IPS-18a (cell line): Measurements from ENCODE around the gene PIGR.

Source experiments
- H3K27ac ChIP-seq: one replicate; pipeline ENCODE4 v1.5.1; 2013; ENCODE audit warnings: low read length
- H3K27me3 ChIP-seq: one replicate; pipeline ENCODE4 v1.6.1; 2013; ENCODE audit warnings: mild to moderate bottlenecking, low read length; ENCODE audit not compliant: control insufficient read depth, insufficient read depth
- H3K36me3 ChIP-seq: one replicate; pipeline ENCODE4 v1.6.1; 2013; ENCODE audit warnings: low read depth, low read length; ENCODE audit not compliant: control insufficient read depth
- H3K4me1 ChIP-seq: one replicate; pipeline ENCODE4 v1.6.1; 2013; ENCODE audit warnings: low read depth, low read length; ENCODE audit not compliant: control insufficient read depth
- H3K4me3 ChIP-seq: one replicate; pipeline ENCODE4 v1.5.1; 2013; ENCODE audit warnings: low read length
- H3K9ac ChIP-seq: one replicate; pipeline ENCODE4 v1.6.1; 2013; ENCODE audit warnings: mild to moderate bottlenecking, low read length, moderate library complexity
- H3K9me3 ChIP-seq: one replicate; pipeline ENCODE4 v1.6.1; 2013; ENCODE audit warnings: low read depth, low read length; ENCODE audit not compliant: control insufficient read depth

The PIGR gene

DNA sequence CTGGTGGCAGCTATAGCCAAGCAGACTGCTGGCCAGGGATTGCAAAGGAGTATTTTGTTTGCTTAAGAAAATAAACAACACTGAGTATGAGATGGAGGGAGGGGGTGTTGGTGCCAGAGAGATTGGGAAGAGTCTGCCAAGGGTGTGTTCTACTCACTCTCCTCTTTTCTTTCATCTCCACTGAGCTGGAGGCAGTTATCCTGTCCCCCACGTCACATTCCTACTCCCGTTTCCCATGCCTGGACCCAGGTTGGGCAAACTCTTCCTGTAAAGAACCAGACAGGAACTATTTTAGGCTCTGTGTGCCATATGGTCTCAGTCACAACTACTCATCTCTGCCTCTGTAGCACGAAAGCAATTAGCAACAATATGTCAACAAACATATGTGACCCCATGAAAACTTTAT, 50.4 kb downstream of the PIGR start:
- Histone ChIP-seq H3K9ac (no peak overlapping the region), H3K4me3 (no peak overlapping the region), H3K27me3 (no peaks in the 10 kb centered on the region), H3K27ac (no peak overlapping the region), H3K9me3 (no peaks in the 10 kb centered on the region), H3K36me3 (no peaks in the 10 kb centered on the region), H3K4me1 (no peaks in the 10 kb centered on the region)

GRCh38 chr1:206895325-206895724, 50.9 kb downstream of the PIGR start:
- Histone ChIP-seq H3K9me3 (no peaks in the 10 kb centered on the region), H3K27ac (no peak overlapping the region), H3K27me3 (no peaks in the 10 kb centered on the region), H3K36me3 (no peaks in the 10 kb centered on the region), H3K9ac (no peak overlapping the region), H3K4me1 (peaks cover 3% of the 10 kb centered on the region), H3K4me3 (no peak overlapping the region)

DNA sequence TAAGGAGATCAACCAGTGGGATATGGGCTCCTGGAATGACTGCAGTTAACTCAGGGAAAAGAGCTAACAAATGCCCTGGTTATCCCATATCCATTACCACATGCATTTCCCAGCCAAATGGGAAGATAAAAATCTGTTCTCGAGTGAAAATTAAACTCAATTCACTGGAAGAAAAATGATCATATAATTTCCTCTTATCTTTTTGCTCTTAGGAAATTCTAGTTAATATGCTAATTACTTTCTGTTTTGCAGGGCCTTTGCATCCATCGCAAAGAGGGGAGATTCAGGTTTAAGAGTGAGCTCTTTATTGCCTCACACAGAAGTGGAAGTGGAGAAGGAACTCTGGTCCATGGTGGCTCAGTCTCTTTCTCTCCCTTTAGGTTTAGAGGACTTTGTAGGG, 52.9 kb downstream of the PIGR start:
- no peak overlapping the region for H3K27ac ChIP-seq
- no peaks in the 10 kb centered on the region for H3K27me3 ChIP-seq
- H3K36me3 ChIP-seq, result no peaks in the 10 kb centered on the region
- no peaks in the 10 kb centered on the region for H3K9me3 ChIP-seq
- H3K4me3 ChIP-seq, result no peak overlapping the region
- peaks cover 4% of the 10 kb centered on the region for H3K4me1 ChIP-seq
- H3K9ac ChIP-seq, result no peak overlapping the region

DNA sequence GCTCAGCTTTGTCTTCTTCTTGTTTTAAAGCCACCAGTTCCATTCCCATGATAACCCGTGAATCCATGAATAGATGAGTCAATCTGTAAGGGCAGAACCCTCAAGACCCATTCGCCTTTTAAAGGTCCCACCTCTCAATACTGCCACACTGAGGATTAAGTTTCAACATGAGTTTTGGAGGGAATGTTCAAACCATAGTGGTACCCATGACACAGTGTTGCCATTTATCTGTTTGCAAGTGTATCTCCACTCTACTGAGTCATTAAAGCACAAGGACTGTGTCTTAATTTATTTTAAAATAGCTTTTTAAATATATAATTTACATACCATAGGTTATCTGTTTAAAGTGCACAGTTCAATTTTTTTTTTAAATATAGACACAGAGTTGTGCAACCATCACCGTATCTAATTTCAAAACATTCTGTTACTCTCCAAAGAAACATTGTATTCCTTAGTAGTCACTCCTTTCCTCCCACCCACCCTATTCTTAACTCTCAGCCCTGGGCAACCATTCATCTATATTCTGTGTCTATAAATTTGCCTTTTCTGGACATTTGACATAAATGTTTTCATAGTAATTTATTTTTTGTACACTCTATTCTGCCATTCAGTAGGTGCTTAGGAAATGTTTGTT, 53.8 kb downstream of the PIGR start:
- no peaks in the 10 kb centered on the region for H3K9me3 ChIP-seq
- H3K27me3 ChIP-seq, result no peaks in the 10 kb centered on the region
- H3K4me3 ChIP-seq, result no peak overlapping the region
- no peak overlapping the region for H3K27ac ChIP-seq
- peaks cover 4% of the 10 kb centered on the region for H3K4me1 ChIP-seq
- no peaks in the 10 kb centered on the region for H3K36me3 ChIP-seq
- no peak overlapping the region for H3K9ac ChIP-seq

GRCh38 chr1:206891412-206891811, 54.9 kb downstream of the PIGR start:
- H3K9ac ChIP-seq, result no peak overlapping the region
- H3K27ac ChIP-seq, result no peak overlapping the region
- H3K27me3 ChIP-seq, result no peaks in the 10 kb centered on the region
- H3K4me1 ChIP-seq, result peaks cover 4% of the 10 kb centered on the region
- no peaks in the 10 kb centered on the region for H3K36me3 ChIP-seq
- H3K4me3 ChIP-seq, result no peak overlapping the region
- no peaks in the 10 kb centered on the region for H3K9me3 ChIP-seq

GRCh38 chr1:206890125-206891060, 55.9 kb downstream of the PIGR start:
- H3K27ac ChIP-seq, result no peak overlapping the region

GRCh38 chr1:206887701-206888100, 58.6 kb downstream of the PIGR start:
- Histone ChIP-seq H3K9ac (no peak overlapping the region), H3K4me1 (peaks cover 4% of the 10 kb centered on the region), H3K36me3 (no peaks in the 10 kb centered on the region), H3K4me3 (no peak overlapping the region), H3K27me3 (no peaks in the 10 kb centered on the region), H3K9me3 (no peaks in the 10 kb centered on the region), H3K27ac (no peak overlapping the region)

More at GRCh38 chr1:206890125-206891060, 55.9 kb downstream of the PIGR start:
- no peak overlapping the region for H3K9ac ChIP-seq
- H3K4me3 ChIP-seq, result no peak overlapping the region
- no peaks in the 10 kb centered on the region for H3K36me3 ChIP-seq
- H3K9me3 ChIP-seq, result no peaks in the 10 kb centered on the region
- peaks cover 4% of the 10 kb centered on the region for H3K4me1 ChIP-seq
- H3K27me3 ChIP-seq, result no peaks in the 10 kb centered on the region

DNA sequence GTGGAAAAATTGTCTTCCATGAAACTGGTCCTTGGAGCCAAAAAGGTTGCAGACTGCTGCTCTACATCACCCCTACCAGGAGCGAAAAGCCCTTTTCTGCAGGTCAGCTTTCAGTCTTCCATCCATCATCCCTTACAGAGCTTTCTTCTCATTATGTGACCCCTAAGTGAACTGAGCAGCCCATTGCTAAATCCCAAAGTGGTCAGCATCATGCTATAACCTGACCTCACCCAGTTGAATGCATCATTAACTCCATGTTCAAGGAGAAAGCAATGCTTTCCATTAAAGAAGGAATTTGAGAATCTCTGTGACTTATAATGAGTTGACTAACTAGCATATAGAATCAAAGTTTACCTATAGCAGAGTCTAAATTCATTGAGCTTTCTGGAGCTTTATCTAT, 59.4 kb downstream of the PIGR start:
- Histone ChIP-seq H3K9me3 (no peaks in the 10 kb centered on the region), H3K4me1 (peaks cover 4% of the 10 kb centered on the region), H3K4me3 (no peak overlapping the region), H3K27me3 (no peaks in the 10 kb centered on the region), H3K27ac (no peak overlapping the region), H3K36me3 (no peaks in the 10 kb centered on the region), H3K9ac (no peak overlapping the region)

DNA sequence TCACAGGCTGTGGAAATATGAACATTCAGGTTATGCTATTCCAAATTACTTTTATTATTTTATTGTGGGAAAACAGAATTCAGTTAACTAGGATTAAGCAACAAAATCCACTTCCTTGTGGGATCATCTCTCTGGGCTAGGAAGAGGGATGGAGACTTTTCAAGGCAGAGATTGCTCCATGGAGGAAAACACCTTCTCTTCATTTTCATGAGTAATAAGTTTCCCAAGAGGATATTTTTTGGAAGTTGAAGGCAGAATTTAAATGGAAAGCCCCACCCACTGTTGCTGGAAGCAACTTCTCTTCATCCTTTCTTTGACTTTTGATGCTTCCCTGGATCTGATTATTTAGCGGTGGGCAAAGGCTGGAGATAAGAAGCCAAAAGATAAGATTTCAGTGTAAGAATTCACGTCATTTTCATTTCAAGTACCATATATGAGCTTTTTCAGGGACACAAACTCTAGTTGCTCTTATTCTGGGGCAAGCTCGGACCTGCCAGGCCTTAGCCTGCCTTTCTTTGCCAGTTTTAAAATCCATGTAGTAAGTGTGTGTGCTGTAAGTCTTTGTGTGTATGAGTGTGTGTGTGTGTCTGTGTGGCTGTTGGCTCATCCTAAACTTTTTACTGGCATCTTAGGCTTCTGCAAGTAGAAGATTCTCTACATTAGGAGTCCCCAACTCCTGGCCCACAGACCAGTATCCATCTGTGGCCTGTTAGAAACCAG, 60.8 kb downstream of the PIGR start:
- H3K9ac ChIP-seq, result no peak overlapping the region
- H3K27me3 ChIP-seq, result no peaks in the 10 kb centered on the region
- H3K9me3 ChIP-seq, result no peaks in the 10 kb centered on the region
- H3K4me1 ChIP-seq, result peaks cover 3% of the 10 kb centered on the region
- H3K36me3 ChIP-seq, result no peaks in the 10 kb centered on the region
- no peak overlapping the region for H3K4me3 ChIP-seq
- H3K27ac ChIP-seq, result no peak overlapping the region

DNA sequence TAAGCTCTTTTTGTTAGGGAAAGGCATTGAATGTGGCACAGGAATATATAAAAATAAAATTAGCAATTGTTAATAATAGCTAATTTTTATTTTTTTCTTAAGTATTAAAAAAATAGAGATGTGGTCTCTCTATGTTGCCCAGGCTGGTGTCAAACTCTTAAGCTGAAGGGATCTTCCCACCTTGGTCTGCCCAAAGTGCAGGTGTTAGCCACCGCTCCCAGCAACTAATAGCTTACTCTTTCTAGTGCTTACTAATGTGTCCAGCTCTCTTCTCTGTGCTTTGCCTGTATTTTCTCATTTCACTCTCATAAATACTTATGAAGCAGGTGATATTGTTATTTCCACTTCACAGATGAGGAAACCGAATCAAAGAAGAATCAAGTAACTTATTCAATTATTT, 62.4 kb downstream of the PIGR start:
- H3K4me3 ChIP-seq, result no peak overlapping the region
- no peaks in the 10 kb centered on the region for H3K36me3 ChIP-seq
- H3K27ac ChIP-seq, result no peak overlapping the region
- H3K9ac ChIP-seq, result no peak overlapping the region
- H3K9me3 ChIP-seq, result no peaks in the 10 kb centered on the region
- no peaks in the 10 kb centered on the region for H3K27me3 ChIP-seq
- H3K4me1 ChIP-seq, result no peaks in the 10 kb centered on the region

- H3K4me1 ChIP-seq, result no peaks in the 10 kb centered on the region
- H3K27me3 ChIP-seq, result no peaks in the 10 kb centered on the region
- H3K9me3 ChIP-seq, result peaks cover 3% of the 10 kb centered on the region
- H3K9ac ChIP-seq, result no peak overlapping the region
- no peaks in the 10 kb centered on the region for H3K36me3 ChIP-seq
- no peak overlapping the region for H3K4me3 ChIP-seq
- no peak overlapping the region for H3K27ac ChIP-seq
These were observed 63.1 kb downstream of the PIGR start for GRCh38 chr1:206883160-206883559.
